Epithelial cell of esophagus (primary cell): Measurements from ENCODE around the gene PTPRN2.

Experiments used
- DNase-seq: peaks from one replicate; pipeline ENCODE4 v3.0.0; 2010; ENCODE audit warnings: low read depth
- H3K4me3 ChIP-seq: 2 replicates; pipeline ENCODE4 v1.5.1; 2011; ENCODE audit warnings: mild to moderate bottlenecking, low read length, control low read depth
- TF ChIP-seq, protein P1 (sequence below): IDR thresholded peaks from 2 replicates; pipeline ENCODE4 v1.5.1; 2011; ENCODE audit warnings: low read depth, mild to moderate bottlenecking, low read length, control low read depth, inconsistent platforms; ENCODE audit not compliant: insufficient read depth; ENCODE audit errors: missing control alignments

Gene PTPRN2

GRCh38 chr7:157654350-157654749 lies 933.3 kb downstream of the PTPRN2 start:
- no peak overlapping the region for H3K4me3 ChIP-seq
- no peak for DNase-seq
- TF ChIP-seq, protein P1, sequence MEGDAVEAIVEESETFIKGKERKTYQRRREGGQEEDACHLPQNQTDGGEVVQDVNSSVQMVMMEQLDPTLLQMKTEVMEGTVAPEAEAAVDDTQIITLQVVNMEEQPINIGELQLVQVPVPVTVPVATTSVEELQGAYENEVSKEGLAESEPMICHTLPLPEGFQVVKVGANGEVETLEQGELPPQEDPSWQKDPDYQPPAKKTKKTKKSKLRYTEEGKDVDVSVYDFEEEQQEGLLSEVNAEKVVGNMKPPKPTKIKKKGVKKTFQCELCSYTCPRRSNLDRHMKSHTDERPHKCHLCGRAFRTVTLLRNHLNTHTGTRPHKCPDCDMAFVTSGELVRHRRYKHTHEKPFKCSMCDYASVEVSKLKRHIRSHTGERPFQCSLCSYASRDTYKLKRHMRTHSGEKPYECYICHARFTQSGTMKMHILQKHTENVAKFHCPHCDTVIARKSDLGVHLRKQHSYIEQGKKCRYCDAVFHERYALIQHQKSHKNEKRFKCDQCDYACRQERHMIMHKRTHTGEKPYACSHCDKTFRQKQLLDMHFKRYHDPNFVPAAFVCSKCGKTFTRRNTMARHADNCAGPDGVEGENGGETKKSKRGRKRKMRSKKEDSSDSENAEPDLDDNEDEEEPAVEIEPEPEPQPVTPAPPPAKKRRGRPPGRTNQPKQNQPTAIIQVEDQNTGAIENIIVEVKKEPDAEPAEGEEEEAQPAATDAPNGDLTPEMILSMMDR, result no peak

DNA sequence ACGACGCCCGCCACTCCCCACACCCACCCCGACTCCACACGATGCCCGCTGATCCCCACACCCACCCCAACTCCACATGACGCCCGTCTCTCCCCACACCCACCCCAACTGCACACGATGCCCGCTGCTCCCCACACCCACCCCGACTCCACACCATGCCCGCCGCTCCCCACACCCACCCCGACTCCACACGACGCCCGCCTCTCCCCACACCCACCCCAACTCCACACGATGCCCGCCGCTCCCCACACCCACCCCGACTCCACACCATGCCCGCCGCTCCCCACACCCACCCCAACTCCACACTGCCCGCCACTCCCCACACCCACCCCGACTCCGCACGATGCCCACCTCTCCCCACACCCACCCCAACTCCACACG lies 933.8 kb downstream of the PTPRN2 start:
- no peak overlapping the region for H3K4me3 ChIP-seq
- TF ChIP-seq, protein P1, result no peak
- DNase-seq, result no peak

DNA sequence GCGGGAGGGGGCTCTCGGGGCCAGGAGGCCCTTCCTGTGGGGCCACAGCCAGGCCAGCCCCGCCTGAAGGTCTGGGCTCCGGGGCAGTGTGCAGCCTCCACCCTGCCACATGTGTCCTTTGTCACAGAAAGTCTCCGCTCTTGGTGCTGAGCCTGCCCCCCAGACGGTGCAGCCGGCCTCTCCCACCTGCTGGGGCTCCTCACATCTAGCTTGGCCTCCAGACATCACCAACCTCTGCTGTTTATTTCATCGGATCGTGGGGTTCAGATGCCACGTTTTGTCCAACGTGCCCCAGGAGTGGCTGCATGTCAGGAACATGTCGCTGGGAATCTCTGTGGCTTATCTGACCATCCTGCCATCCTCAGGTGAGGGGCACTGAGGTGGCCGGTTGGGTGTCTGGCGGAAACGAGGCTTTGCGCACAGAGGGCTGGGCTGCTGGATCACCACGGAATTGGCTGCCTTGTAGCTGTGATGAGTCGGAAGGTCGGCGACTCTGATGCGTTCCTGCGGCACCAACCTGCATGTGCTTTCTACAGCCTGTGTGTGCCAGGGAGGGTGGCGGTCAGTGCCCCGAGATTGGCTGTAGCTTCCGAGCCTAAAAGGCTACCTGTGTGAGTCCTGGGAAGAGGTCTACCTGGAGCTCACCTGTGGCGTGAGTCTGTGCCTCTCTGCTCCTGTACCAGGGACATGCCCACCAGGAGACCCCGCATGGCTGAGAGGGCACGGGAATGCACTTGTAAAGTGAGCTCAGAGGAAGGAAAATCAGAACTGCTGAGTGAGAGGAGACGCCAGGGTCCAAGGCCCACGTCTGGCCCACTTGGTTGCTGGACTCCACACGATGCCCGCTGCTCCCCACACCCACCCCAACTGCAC lies 934.4 kb downstream of the PTPRN2 start:
- no peak overlapping the region for H3K4me3 ChIP-seq
- no peak for DNase-seq
- TF ChIP-seq, protein P1, result no peak

- H3K4me3 ChIP-seq, result no peak overlapping the region
- DNase-seq, result no peak
- TF ChIP-seq, protein P1, result no peak
Observed at GRCh38 chr7:157652161-157652953, 935.3 kb downstream of the PTPRN2 start.

- no peak for DNase-seq
- TF ChIP-seq, protein P1, result no peak
- H3K4me3 ChIP-seq, result no peak overlapping the region
Observed at GRCh38 chr7:157651366-157652160, 936.1 kb downstream of the PTPRN2 start.

GRCh38 chr7:157650801-157651200 lies 936.8 kb downstream of the PTPRN2 start:
- H3K4me3 ChIP-seq, result no peak overlapping the region
- DNase-seq, result no peak
- TF ChIP-seq, protein P1, result no peak
